SK-N-SH (cell line): ENCODE data around the gene ZBED1. TPM values are rescaled to one million over a fixed set of nuclear protein-coding genes. Genes with fewer than 3 reads are reported as not detected.

ENCODE experiments used
- CTCF ChIA-PET: fragments of 300-600, 350-600 bp; formaldehyde crosslinking; extraction: SDS; loops from one replicate; lab custom pipeline; 2021; lab: Yijun Ruan, JAX
- POLR2A ChIA-PET: fragments of 350-600 bp; sonication (Branson Sonifier 250); formaldehyde crosslinking; extraction: SDS; loops from one replicate; lab custom pipeline; 2020; ENCODE audit warnings: antibody characterized with exemption, inconsistent platforms; lab: Yijun Ruan, JAX
- DNase-seq: peaks from one replicate; pipeline ENCODE4 v3.0.0; 2012
- H2AFZ ChIP-seq: fragments of 200-600 bp; sonication (generic); 2 replicates; pipeline ENCODE4 v1.8.1; 2016; ENCODE audit warnings: antibody characterized with exemption, mild to moderate bottlenecking, low read depth
- H3F3A ChIP-seq: fragments of 200-600 bp; sonication (generic); replicated peaks from 2 replicates; pipeline ENCODE3; 2016; ENCODE audit warnings: antibody characterized with exemption, mild to moderate bottlenecking; ENCODE audit not compliant: insufficient read depth
- H3K27ac ChIP-seq, 2 experiments: fragments of 200-500 bp in 1 of 2; fragments of 200-600 bp in 1 of 2; sonication (Bioruptor generic) in 1 of 2; sonication (generic), shearing (Covaris generic) in 1 of 2; 2 replicates each; pipeline versions ENCODE4 v1.5.1 to v1.6.1; 2014 to 2016; ENCODE audit warnings: low read depth in 2 of 2, inconsistent platforms in 1 of 2, low read length in 1 of 2, mild to moderate bottlenecking in 1 of 2, mixed read lengths in 1 of 2
- H3K27me3 ChIP-seq: fragments of 200-600 bp; sonication (generic), shearing (Covaris generic); 2 replicates; pipeline ENCODE4 v1.6.1; 2016; ENCODE audit warnings: mixed run types; ENCODE audit not compliant: insufficient read depth
- H3K36me3 ChIP-seq, 2 experiments: fragments of 200-500 bp in 1 of 2; fragments of 200-600 bp in 1 of 2; sonication (Bioruptor generic) in 1 of 2; sonication (generic) in 1 of 2; replicated peaks in 1 of 2; 2 replicates each; pipeline versions ENCODE3 to v1.5.1; 2014 to 2016; ENCODE audit warnings: low read length in 1 of 2, mild to moderate bottlenecking in 1 of 2; ENCODE audit not compliant: insufficient read depth in 2 of 2, control insufficient read depth in 1 of 2
- H3K4me1 ChIP-seq, 2 experiments: fragments of 200-500 bp in 1 of 2; fragments of 200-600 bp in 1 of 2; sonication (Bioruptor generic) in 1 of 2; sonication (generic), shearing (Covaris generic) in 1 of 2; 2 replicates each; pipeline versions ENCODE4 v1.5.1 to v1.6.1; 2014 to 2016; ENCODE audit warnings: low read depth in 1 of 2, low read length in 1 of 2, mixed run types in 1 of 2; ENCODE audit not compliant: insufficient read depth in 2 of 2, control insufficient read depth in 1 of 2
- H3K4me2 ChIP-seq: fragments of 200-600 bp; sonication (generic), shearing (Covaris generic); 2 replicates; pipeline ENCODE4 v1.6.1; 2017; ENCODE audit warnings: mixed run types
- H3K4me3 ChIP-seq, 2 experiments: fragments of 200-500 bp in 1 of 2; fragments of 200-600 bp in 1 of 2; sonication (Bioruptor generic) in 1 of 2; sonication (generic), shearing (Covaris generic) in 1 of 2; 2 replicates each; pipeline versions ENCODE4 v1.5.1 to v1.8.1; 2014 to 2016; ENCODE audit warnings: low read depth in 2 of 2, inconsistent platforms in 1 of 2, low read length in 1 of 2, mild to moderate bottlenecking in 1 of 2, mixed read lengths in 1 of 2, moderate library complexity in 1 of 2
- H3K79me2 ChIP-seq: fragments of 200-600 bp; sonication (generic); 2 replicates; pipeline ENCODE4 v1.8.1; 2017; ENCODE audit warnings: mild to moderate bottlenecking; ENCODE audit not compliant: insufficient read depth
- H3K9ac ChIP-seq: fragments of 200-600 bp; sonication (generic); 2 replicates; pipeline ENCODE4 v1.6.1; 2017; ENCODE audit warnings: mixed run types
- H3K9me2 ChIP-seq: fragments of 200-600 bp; sonication (generic); 2 replicates; pipeline ENCODE4 v1.6.1; 2017; ENCODE audit warnings: mixed run types
- H3K9me3 ChIP-seq: fragments of 200-600 bp; sonication (generic); 2 replicates; pipeline ENCODE4 v1.6.1; 2017; ENCODE audit warnings: mixed run types, mild to moderate bottlenecking, moderate library complexity
- H4K20me1 ChIP-seq: fragments of 200-600 bp; sonication (generic); 2 replicates; pipeline ENCODE4 v1.6.1; 2017; ENCODE audit warnings: mild to moderate bottlenecking, mixed run types; ENCODE audit not compliant: insufficient read depth
- ELF1 ChIP-seq: IDR thresholded peaks from 2 replicates; pipeline ENCODE4 v1.4.0; 2012
- MXI1 ChIP-seq: IDR thresholded peaks from 2 replicates; pipeline ENCODE4 v1.6.1; 2012; ENCODE audit warnings: mild to moderate bottlenecking, low read depth, low read length, improper control_type of control experiment
- NFIC ChIP-seq: IDR thresholded peaks from 2 replicates; pipeline ENCODE4 v1.4.0; 2012; ENCODE audit warnings: borderline replicate concordance
- RXRA ChIP-seq: IDR thresholded peaks from 2 replicates; pipeline ENCODE4 v1.4.0; 2012; ENCODE audit warnings: low read depth, mild to moderate bottlenecking, borderline replicate concordance
- TCF12 ChIP-seq: IDR thresholded peaks from 2 replicates; pipeline ENCODE4 v1.4.0; 2012
- WGBS: methylation state at CpG from one replicate; pipeline ENCODE4 v1.1.6; 2017; ENCODE audit warnings: low lambda C conversion rate; 5-methylcytosine and 5-hydroxymethylcytosine counted together
- polyA plus RNA-seq, 3 experiments: library from polyadenylated mRNA; depleted of rRNA; stranded (reverse); fragments of >200 nt; gene quantifications; 2 replicates each; pipeline ENCODE4 v1.2.3, GENCODE V29; 2012
- TF ChIP-seq, protein P1 (sequence below): fragments of 200-600 bp; sonication (generic); IDR thresholded peaks from 2 replicates; pipeline ENCODE4 v1.6.1; 2017; ENCODE audit warnings: antibody characterized with exemption, mild to moderate bottlenecking, moderate library complexity
- TF ChIP-seq, protein P2 (sequence below): IDR thresholded peaks from 2 replicates; pipeline ENCODE4; 2012
- TF ChIP-seq, protein P3 (sequence below): IDR thresholded peaks from 2 replicates; pipeline ENCODE4 v1.4.0; 2012; ENCODE audit warnings: low read depth, borderline replicate concordance

ZBED1 gene
- polyA plus RNA-seq, 1 of the 3 experiments (the other 2 are of a cell fraction) = 16.7 TPM

DNA sequence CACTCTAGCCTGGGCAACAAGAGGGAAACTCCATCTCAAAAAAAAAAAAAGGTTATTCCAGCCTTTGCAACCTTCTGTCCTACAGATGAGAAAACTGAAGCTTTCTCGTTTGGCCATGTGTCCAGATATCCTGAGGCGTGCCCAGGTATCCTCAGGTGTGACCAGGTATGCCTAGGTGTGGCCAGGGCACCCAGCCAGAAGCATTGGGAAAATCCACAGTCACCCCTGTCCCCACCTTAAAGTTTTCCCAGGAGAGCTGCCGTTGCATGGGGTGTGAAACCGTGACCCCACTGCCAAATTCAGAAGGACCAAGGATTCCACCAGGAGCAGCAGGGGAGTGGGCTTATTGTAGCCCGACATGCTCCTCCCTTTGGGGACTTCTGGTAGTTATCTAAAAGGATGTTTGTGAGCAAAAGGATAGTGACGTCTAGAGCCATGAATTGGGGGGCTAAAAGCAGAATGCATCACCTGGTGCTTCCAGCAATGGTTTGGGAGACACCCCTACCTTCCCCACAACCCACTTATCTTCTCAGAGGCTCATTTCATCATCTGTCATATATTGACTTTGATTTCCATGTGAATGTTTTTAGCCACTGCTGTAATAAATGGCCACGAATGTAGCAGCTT lies 4.0 kb upstream of the ZBED1 start (continued):
- TF ChIP-seq, protein P1, sequence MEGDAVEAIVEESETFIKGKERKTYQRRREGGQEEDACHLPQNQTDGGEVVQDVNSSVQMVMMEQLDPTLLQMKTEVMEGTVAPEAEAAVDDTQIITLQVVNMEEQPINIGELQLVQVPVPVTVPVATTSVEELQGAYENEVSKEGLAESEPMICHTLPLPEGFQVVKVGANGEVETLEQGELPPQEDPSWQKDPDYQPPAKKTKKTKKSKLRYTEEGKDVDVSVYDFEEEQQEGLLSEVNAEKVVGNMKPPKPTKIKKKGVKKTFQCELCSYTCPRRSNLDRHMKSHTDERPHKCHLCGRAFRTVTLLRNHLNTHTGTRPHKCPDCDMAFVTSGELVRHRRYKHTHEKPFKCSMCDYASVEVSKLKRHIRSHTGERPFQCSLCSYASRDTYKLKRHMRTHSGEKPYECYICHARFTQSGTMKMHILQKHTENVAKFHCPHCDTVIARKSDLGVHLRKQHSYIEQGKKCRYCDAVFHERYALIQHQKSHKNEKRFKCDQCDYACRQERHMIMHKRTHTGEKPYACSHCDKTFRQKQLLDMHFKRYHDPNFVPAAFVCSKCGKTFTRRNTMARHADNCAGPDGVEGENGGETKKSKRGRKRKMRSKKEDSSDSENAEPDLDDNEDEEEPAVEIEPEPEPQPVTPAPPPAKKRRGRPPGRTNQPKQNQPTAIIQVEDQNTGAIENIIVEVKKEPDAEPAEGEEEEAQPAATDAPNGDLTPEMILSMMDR = no peak
- no peak for TF ChIP-seq RXRA
- no peak for TF ChIP-seq MXI1
- TF ChIP-seq, protein P2, sequence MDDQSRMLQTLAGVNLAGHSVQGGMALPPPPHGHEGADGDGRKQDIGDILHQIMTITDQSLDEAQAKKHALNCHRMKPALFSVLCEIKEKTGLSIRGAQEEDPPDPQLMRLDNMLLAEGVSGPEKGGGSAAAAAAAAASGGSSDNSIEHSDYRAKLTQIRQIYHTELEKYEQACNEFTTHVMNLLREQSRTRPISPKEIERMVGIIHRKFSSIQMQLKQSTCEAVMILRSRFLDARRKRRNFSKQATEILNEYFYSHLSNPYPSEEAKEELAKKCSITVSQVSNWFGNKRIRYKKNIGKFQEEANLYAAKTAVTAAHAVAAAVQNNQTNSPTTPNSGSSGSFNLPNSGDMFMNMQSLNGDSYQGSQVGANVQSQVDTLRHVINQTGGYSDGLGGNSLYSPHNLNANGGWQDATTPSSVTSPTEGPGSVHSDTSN = no peak
- no peak for TF ChIP-seq NFIC
- TF ChIP-seq ELF1 = no peak

DNA sequence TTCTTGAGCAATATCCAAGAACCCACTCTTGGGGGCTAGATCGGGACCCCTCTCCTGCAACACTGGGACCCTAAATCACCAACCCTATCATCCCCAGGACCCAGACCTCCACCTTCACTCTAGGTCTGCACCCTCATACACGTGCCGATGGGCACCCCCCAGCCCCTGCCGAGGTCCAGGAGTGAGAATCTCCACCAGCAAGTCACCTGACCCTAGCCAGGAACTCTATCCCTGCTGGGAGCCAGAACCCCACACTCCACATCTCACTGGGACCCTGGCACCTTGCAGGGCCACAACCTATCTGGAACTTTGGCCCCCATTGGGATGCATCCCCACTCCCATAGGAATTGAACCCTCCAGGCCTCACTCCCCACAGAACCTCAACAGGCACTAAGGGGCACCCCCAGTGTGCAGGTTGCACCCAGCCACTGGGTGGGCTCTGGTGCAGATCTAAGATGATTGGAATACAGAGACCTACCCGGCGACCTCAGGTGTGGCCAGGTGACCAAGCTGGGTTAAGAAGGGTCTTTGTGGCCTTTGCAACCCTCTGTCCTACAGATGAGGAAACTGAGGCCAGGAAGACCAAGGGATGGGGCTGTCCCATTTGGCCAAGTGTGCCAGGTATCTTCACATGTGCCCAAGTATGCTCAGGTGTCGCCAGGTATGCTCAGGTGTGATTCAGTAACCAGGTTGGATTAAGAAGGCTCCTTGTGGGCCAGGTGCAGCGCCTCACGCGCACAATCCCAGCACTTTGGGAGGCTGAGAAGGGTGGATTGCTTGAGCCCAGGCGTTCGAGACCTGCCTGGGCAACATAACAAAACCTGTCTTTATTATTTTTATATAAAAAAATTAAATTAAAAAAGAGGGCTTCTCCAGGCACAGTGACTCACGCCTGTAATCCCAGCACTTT lies 3.1 kb upstream of the ZBED1 start:
- Histone ChIP-seq H3K9me3 (no peaks in the 10 kb centered on the region), H3K4me3 (no peak overlapping the region), H3K27ac (no peak overlapping the region), H3K4me2 (no peak overlapping the region), H3F3A (no peaks in the 10 kb centered on the region), H2AFZ (no peak overlapping the region), H3K79me2 (peaks cover 15% of the 10 kb centered on the region), H3K4me1 (peaks cover 6 to 7% of the 10 kb centered on the region in 2 experiments; a peak in 2 of 4 replicates), H3K27me3 (no peaks in the 10 kb centered on the region), H3K9ac (no peak overlapping the region), H4K20me1 (no peaks in the 10 kb centered on the region), H3K36me3 (no peaks in the 10 kb centered on the region), H3K9me2 (no peaks in the 10 kb centered on the region)
- CTCF ChIA-PET = no interaction called here
- TF ChIP-seq, protein P3, sequence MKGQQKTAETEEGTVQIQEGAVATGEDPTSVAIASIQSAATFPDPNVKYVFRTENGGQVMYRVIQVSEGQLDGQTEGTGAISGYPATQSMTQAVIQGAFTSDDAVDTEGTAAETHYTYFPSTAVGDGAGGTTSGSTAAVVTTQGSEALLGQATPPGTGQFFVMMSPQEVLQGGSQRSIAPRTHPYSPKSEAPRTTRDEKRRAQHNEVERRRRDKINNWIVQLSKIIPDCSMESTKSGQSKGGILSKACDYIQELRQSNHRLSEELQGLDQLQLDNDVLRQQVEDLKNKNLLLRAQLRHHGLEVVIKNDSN = no peak
- no peak for TF ChIP-seq TCF12
- no peak for DNase-seq
- WGBS = 72% methylated on average over 11 of the region's 13 CpGs
- POLR2A ChIA-PET = no interaction called here
